IPS DF 6.9 (cell line): ENCODE results near the gene LRRC14B.

ENCODE experiments used
- DNase-seq: peaks from one replicate; pipeline ENCODE4 v3.0.0-alpha.2; 2013; ENCODE audit warnings: low read depth, low spot score
- H3K27ac ChIP-seq: one replicate; pipeline ENCODE4 v1.5.1; 2013; ENCODE audit warnings: low read length, control low read depth
- H3K27me3 ChIP-seq: 2 replicates; pipeline ENCODE4 v1.6.1; 2013; ENCODE audit warnings: mild to moderate bottlenecking, low read length; ENCODE audit not compliant: control insufficient read depth, insufficient read depth
- H3K36me3 ChIP-seq: 2 replicates; pipeline ENCODE4 v1.6.1; 2013; ENCODE audit warnings: low read length; ENCODE audit not compliant: control insufficient read depth, insufficient read depth
- H3K4me1 ChIP-seq: 2 replicates; pipeline ENCODE4 v1.6.1; 2013; ENCODE audit warnings: low read length; ENCODE audit not compliant: control insufficient read depth, insufficient read depth
- H3K4me3 ChIP-seq: 2 replicates; pipeline ENCODE4 v1.5.1; 2013; ENCODE audit warnings: mild to moderate bottlenecking, low read length
- H3K9me3 ChIP-seq: 2 replicates; pipeline ENCODE4 v1.6.1; 2013; ENCODE audit warnings: low read length, inconsistent platforms; ENCODE audit not compliant: control insufficient read depth, insufficient read depth
- WGBS: extraction: QIAGEN DNeasy Blood & Tissue Kit; methylation state at CpG from one replicate; pipeline ENCODE4 v1.1.7; 2013; ENCODE audit warnings: mixed read lengths, missing lambda C conversion rate; ENCODE audit not compliant: insufficient read length, insufficient coverage; 5-methylcytosine and 5-hydroxymethylcytosine counted together

LRRC14B gene

DNA sequence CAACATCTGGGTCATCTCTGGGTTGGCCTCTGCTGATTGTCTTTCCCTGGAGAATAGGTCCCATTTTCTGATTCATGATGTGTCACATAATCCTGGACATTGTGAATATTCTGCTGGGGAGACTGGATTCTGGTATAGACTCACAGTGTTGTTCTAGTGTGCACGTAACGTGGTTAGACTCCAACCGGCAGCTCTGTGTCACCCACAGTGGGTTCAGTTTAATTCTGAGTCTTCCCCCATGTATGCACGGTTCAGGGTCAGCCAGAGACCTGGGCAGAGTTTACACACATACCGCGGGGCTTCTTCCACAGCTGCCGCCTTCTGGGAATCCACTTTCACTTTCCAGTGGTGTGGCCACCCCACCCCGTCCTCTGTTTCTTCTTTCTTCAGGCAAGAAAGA lies 38.0 kb upstream of the LRRC14B start:
- no peak for DNase-seq
- Histone ChIP-seq H3K27me3 (no peaks in the 10 kb centered on the region), H3K9me3 (no peaks in the 10 kb centered on the region), H3K4me3 (no peak overlapping the region), H3K36me3 (peaks cover 34% of the 10 kb centered on the region), H3K27ac (no peak overlapping the region), H3K4me1 (no peaks in the 10 kb centered on the region)
- no CpG with 5 or more reads among the region's 8 CpGs for WGBS

DNA sequence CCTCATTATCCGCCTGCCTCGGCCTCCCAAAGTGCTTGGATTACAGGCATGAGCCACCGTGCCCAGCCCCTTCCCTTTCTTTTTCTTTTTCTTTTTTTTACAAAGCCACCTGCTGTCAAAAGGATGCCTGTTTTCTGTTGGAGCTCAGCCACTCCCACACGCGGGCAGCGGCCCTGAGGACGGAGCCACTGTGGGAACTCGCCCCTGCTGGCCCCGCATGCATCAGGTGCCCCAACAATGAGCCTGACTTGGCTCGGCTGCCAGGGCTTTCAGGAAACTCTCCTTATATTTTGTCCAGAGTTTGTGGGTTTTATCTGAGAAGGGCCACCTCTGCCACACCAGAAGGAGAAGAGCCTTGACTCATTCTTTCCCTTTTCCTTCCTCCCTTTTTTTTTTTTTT lies 37.1 kb upstream of the LRRC14B start:
- H3K4me1 ChIP-seq = no peaks in the 10 kb centered on the region

GRCh38 chr5:154826-155225 lies 36.5 kb upstream of the LRRC14B start:
- Histone ChIP-seq H3K9me3 (no peaks in the 10 kb centered on the region), H3K36me3 (peaks cover 39% of the 10 kb centered on the region), H3K4me1 (no peaks in the 10 kb centered on the region), H3K27me3 (no peaks in the 10 kb centered on the region), H3K4me3 (no peak overlapping the region), H3K27ac (no peak overlapping the region)
- WGBS = no CpG with 5 or more reads among the region's 18 CpGs
- DNase-seq = no peak

More for the DNA sequence above, 37.1 kb upstream of the LRRC14B start:
- peaks cover 36% of the 10 kb centered on the region for H3K36me3 ChIP-seq
- no peak overlapping the region for H3K27ac ChIP-seq
- H3K4me3 ChIP-seq = no peak overlapping the region
- WGBS = no CpG with 5 or more reads among the region's 10 CpGs
- H3K9me3 ChIP-seq = no peaks in the 10 kb centered on the region
- no peak for DNase-seq
- no peaks in the 10 kb centered on the region for H3K27me3 ChIP-seq

GRCh38 chr5:155651-156410 lies 35.5 kb upstream of the LRRC14B start:
- Histone ChIP-seq H3K27me3 (no peaks in the 10 kb centered on the region), H3K36me3 (peaks cover 44% of the 10 kb centered on the region), H3K4me3 (no peak overlapping the region), H3K27ac (no peak overlapping the region), H3K9me3 (no peaks in the 10 kb centered on the region), H3K4me1 (no peaks in the 10 kb centered on the region)
- WGBS = no CpG with 5 or more reads among the region's 23 CpGs
- DNase-seq = no peak

- H3K9me3 ChIP-seq = no peaks in the 10 kb centered on the region
- no peaks in the 10 kb centered on the region for H3K4me1 ChIP-seq
- DNase-seq = no peak
- H3K4me3 ChIP-seq = no peak overlapping the region
- no peaks in the 10 kb centered on the region for H3K27me3 ChIP-seq
- no CpG with 5 or more reads among the region's 17 CpGs for WGBS
- H3K36me3 ChIP-seq = peaks cover 47% of the 10 kb centered on the region
- H3K27ac ChIP-seq = no peak overlapping the region
Measured at GRCh38 chr5:156411-157072, 34.8 kb upstream of the LRRC14B start.

DNA sequence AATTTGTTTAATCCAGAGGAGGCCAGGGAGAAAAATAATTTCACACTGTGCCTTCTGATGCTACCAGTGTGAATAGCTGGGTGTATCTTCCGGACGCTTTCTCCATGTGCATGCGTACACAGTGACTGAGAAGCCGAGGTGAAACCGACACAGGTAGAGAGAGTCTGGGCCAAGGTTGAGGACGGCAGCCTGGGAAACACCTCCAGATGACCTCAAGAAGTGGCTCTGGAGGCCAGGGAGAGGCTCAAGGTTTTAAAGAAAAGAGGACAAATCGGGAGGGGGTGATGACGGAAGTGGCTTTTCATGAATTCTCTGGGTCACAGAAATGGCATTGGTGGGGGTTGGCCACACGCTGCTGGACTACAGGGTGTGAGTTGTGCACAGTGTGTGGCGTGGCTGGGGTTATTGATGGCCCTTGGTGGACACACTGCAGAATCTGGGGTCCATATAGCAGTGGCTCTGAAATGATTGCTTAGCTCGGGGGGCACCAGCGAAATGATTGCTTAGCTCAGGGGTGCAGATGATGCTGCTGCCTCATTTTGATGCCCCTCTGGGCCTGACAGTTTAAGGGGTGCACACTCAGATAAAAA lies 34.1 kb upstream of the LRRC14B start:
- no CpG with 5 or more reads among the region's 12 CpGs for WGBS
- H3K36me3 ChIP-seq = peaks cover 53% of the 10 kb centered on the region
- H3K4me1 ChIP-seq = no peaks in the 10 kb centered on the region
- H3K27me3 ChIP-seq = no peaks in the 10 kb centered on the region
- H3K4me3 ChIP-seq = no peak overlapping the region
- H3K27ac ChIP-seq = no peak overlapping the region
- DNase-seq = no peak
- no peaks in the 10 kb centered on the region for H3K9me3 ChIP-seq

GRCh38 chr5:157801-158200 lies 33.5 kb upstream of the LRRC14B start:
- H3K36me3 ChIP-seq = peaks cover 57% of the 10 kb centered on the region
- no peak overlapping the region for H3K4me3 ChIP-seq
- DNase-seq = no peak
- H3K27me3 ChIP-seq = no peaks in the 10 kb centered on the region
- H3K9me3 ChIP-seq = no peaks in the 10 kb centered on the region
- H3K4me1 ChIP-seq = no peaks in the 10 kb centered on the region
- WGBS = 100% methylated on average over 1 of the region's 11 CpGs
- no peak overlapping the region for H3K27ac ChIP-seq

- no peaks in the 10 kb centered on the region for H3K27me3 ChIP-seq
- peaks cover 58% of the 10 kb centered on the region for H3K36me3 ChIP-seq
- H3K4me1 ChIP-seq = no peaks in the 10 kb centered on the region
- H3K27ac ChIP-seq = no peak overlapping the region
- no peak for DNase-seq
- no peaks in the 10 kb centered on the region for H3K9me3 ChIP-seq
- no peak overlapping the region for H3K4me3 ChIP-seq
- WGBS = no CpG with 5 or more reads among the region's 17 CpGs
Measured at GRCh38 chr5:158807-159447, 32.4 kb upstream of the LRRC14B start.

GRCh38 chr5:159448-160172 lies 31.7 kb upstream of the LRRC14B start:
- DNase-seq = no peak
- H3K27me3 ChIP-seq = no peaks in the 10 kb centered on the region
- H3K9me3 ChIP-seq = no peaks in the 10 kb centered on the region
- no peak overlapping the region for H3K4me3 ChIP-seq
- no peak overlapping the region for H3K27ac ChIP-seq
- H3K4me1 ChIP-seq = no peaks in the 10 kb centered on the region
- no CpG with 5 or more reads among the region's 19 CpGs for WGBS
- H3K36me3 ChIP-seq = peaks cover 54% of the 10 kb centered on the region

DNA sequence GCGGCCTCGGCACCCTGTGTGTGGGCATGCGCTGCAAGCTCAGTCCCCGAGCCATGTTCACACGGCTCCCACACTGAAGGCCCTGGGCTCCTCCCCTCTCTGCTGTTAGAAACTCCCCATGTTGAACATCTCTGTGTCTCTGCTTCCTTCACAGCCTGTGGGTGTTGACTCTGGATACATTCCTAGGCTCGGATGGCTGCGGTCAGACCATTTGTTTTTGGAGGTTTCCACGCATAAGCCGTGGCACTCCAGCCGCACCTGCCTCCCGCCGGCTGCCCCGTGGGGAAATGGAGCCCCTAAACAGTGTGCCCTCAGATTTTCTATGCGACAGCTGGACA lies 31.2 kb upstream of the LRRC14B start:
- Histone ChIP-seq H3K4me1 (no peaks in the 10 kb centered on the region), H3K4me3 (no peak overlapping the region), H3K36me3 (peaks cover 49% of the 10 kb centered on the region), H3K27ac (no peak overlapping the region), H3K9me3 (no peaks in the 10 kb centered on the region), H3K27me3 (no peaks in the 10 kb centered on the region)
- no peak for DNase-seq
- no CpG with 5 or more reads among the region's 14 CpGs for WGBS
